SK-N-SH (cell line): ENCODE results near the gene PLEKHA6.

ENCODE experiments used
- EP300 ChIP-seq, 2 experiments: IDR thresholded peaks; 2 replicates each; pipeline versions ENCODE4 v1.4.0 to v1.6.1; 2012; ENCODE audit warnings: borderline replicate concordance in 1 of 2, low read depth in 1 of 2, low read length in 1 of 2
- GABPA ChIP-seq: IDR thresholded peaks from 2 replicates; pipeline ENCODE4 v1.4.0; 2012; ENCODE audit warnings: low read depth, mild to moderate bottlenecking
- NFIC ChIP-seq: IDR thresholded peaks from 2 replicates; pipeline ENCODE4 v1.4.0; 2012; ENCODE audit warnings: borderline replicate concordance
- POLR2AphosphoS5 ChIP-seq: IDR thresholded peaks from 2 replicates; pipeline ENCODE4 v1.6.1; 2012; ENCODE audit warnings: low read depth, low read length
- SIN3A ChIP-seq: IDR thresholded peaks from 2 replicates; pipeline ENCODE4 v1.6.1; 2012; ENCODE audit warnings: low read depth, mild to moderate bottlenecking, low read length, moderate library complexity, borderline replicate concordance
- SMC3 ChIP-seq: IDR thresholded peaks from 2 replicates; pipeline ENCODE4 v1.6.1; 2012; ENCODE audit warnings: low read depth, low read length, improper control_type of control experiment
- TF ChIP-seq, protein P1 (sequence below): fragments of 200-600 bp; sonication (generic); IDR thresholded peaks from 2 replicates; pipeline ENCODE4 v1.6.1; 2017; ENCODE audit warnings: antibody characterized with exemption, mild to moderate bottlenecking, moderate library complexity
- TF ChIP-seq, protein P2 (sequence below): fragments of 150-350 bp; IDR thresholded peaks from 2 replicates; pipeline ENCODE4 v1.6.1; 2017; ENCODE audit warnings: antibody characterized with exemption, low read length, low read depth, borderline replicate concordance

DNA sequence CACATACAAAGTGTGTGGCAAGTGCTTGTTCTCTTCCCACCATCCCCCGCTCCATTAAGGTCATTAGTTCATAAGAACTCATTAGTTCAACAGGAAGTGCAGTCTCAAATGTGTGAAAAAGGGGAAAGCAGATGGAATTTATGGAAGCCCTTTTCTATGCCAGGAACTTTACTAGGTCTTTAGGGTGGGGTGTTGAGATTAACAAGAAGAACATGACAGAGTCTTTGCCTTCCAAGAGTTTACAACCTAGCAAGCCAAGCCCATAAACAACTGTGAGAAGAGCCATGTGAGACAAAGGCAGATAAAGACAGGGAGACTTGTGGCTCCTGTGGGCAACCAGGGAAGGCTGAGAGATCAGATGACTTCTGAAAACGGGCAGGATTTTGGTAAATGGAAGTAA, 21.4 kb downstream of the PLEKHA6 start:
- TF ChIP-seq, protein P1, sequence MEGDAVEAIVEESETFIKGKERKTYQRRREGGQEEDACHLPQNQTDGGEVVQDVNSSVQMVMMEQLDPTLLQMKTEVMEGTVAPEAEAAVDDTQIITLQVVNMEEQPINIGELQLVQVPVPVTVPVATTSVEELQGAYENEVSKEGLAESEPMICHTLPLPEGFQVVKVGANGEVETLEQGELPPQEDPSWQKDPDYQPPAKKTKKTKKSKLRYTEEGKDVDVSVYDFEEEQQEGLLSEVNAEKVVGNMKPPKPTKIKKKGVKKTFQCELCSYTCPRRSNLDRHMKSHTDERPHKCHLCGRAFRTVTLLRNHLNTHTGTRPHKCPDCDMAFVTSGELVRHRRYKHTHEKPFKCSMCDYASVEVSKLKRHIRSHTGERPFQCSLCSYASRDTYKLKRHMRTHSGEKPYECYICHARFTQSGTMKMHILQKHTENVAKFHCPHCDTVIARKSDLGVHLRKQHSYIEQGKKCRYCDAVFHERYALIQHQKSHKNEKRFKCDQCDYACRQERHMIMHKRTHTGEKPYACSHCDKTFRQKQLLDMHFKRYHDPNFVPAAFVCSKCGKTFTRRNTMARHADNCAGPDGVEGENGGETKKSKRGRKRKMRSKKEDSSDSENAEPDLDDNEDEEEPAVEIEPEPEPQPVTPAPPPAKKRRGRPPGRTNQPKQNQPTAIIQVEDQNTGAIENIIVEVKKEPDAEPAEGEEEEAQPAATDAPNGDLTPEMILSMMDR, result no peak
- TF ChIP-seq GABPA (no peak), NFIC (no peak), SIN3A (no peak), POLR2AphosphoS5 (no peak), SMC3 (no peak), EP300 (IDR thresholded peaks at IDR 0.05; ENCODE audit: borderline replicate concordance in 1 of 2, low read depth in 1 of 2, low read length in 1 of 2) (no peak)
- TF ChIP-seq, protein P2, sequence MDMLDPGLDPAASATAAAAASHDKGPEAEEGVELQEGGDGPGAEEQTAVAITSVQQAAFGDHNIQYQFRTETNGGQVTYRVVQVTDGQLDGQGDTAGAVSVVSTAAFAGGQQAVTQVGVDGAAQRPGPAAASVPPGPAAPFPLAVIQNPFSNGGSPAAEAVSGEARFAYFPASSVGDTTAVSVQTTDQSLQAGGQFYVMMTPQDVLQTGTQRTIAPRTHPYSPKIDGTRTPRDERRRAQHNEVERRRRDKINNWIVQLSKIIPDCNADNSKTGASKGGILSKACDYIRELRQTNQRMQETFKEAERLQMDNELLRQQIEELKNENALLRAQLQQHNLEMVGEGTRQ, result no peak
